Retinal pigment epithelial cell (primary cell): Measurements from ENCODE around the gene DDX4.

Experiments
- DNase-seq: peaks from one replicate; pipeline ENCODE4 v3.0.0-alpha.2; 2010; ENCODE audit warnings: low read depth
- H3K4me3 ChIP-seq: 2 replicates; pipeline ENCODE4 v1.5.1; 2011; ENCODE audit warnings: mild to moderate bottlenecking, low read length, control low read depth, moderate library complexity
- CTCF ChIP-seq: conservative IDR thresholded peaks from 2 replicates; pipeline ENCODE4 v1.5.1; 2011; ENCODE audit warnings: low read depth, low read length, control low read depth, inconsistent platforms

Gene DDX4

GRCh38 chr5:55847837-55848236, 110.0 kb downstream of the DDX4 start:
- no peak for TF ChIP-seq CTCF
- no peak overlapping the region for H3K4me3 ChIP-seq
- no peak for DNase-seq

GRCh38 chr5:55848783-55849182, 110.9 kb downstream of the DDX4 start:
- DNase-seq: no peak
- no peak overlapping the region for H3K4me3 ChIP-seq
- no peak for TF ChIP-seq CTCF

GRCh38 chr5:55850839-55851674, 113.2 kb downstream of the DDX4 start, which contains the start of gene IL31RA:
Gene IL31RA, plus strand, starts transcription at chr5:55851357. Its CDS starts 214 bp downstream, at chr5:55851571.
- DNase-seq: peak; percentile 28
- H3K4me3 ChIP-seq: no peak within 1 kb of the TSS
- no peak for TF ChIP-seq CTCF

GRCh38 chr5:55851675-55851979, 113.8 kb downstream of the DDX4 start:
- DNase-seq: no peak
- no peak for TF ChIP-seq CTCF
- H3K4me3 ChIP-seq: no peak overlapping the region

- DNase-seq: no peak
- no peak overlapping the region for H3K4me3 ChIP-seq
- TF ChIP-seq CTCF: no peak
Measured at GRCh38 chr5:55852503-55852902, 114.6 kb downstream of the DDX4 start.

GRCh38 chr5:55853041-55853670, 115.3 kb downstream of the DDX4 start:
- no peak for TF ChIP-seq CTCF
- no peak for DNase-seq

GRCh38 chr5:55853818-55854217, 116.0 kb downstream of the DDX4 start:
- TF ChIP-seq CTCF: no peak

More at GRCh38 chr5:55853041-55853670, 115.3 kb downstream of the DDX4 start:
- no peak overlapping the region for H3K4me3 ChIP-seq

More at GRCh38 chr5:55853818-55854217, 116.0 kb downstream of the DDX4 start:
- DNase-seq: no peak
- no peak overlapping the region for H3K4me3 ChIP-seq
